Measurements from ENCODE around the gene TULP4.
"Not testable (repeated sequence)": the region's sequence is repeated elsewhere in the genome, so short reads cannot be mapped to it uniquely, and the experiment has no call there.

The TULP4 gene

DNA sequence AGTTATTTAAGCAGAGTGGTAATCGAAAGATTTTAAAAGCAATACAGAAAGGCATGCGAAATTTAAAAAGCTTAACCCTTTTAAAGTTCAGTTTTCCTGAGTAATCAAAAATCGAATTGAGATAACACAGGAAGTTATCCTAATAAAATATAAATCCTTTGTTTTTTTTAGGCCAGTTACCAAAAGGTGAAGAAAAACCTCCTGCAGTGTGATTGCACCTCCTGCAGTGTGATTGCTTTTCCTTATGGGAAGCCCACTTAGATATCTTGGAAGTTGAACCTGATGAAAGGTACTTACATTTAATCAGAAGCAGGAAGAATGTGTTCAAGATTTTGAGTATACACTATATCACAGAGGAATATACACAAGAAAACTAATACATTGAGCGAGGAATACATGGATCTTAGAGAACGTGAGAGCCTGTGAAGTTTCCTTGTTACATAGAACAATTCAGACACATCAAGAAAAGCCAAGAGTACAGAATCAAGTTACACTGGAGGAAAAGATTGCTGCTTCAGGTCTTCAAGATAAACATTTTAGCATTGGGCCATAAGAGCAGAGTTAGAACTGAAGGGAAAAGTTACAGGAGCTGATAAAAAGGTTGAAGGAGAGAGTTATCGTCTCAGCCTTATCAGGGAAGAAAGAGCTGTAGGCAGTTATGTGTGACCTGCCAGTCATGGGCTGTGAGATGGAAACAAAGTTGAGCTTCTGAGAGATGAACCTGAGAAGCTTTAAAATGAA, 240.0 kb downstream of the TULP4 start:
- WGBS (ENCODE audit: insufficient coverage, insufficient read length): no CpG with 5 or more reads among the region's 6 CpGs
- no peaks in the 10 kb centered on the region for H3K27me3 ChIP-seq (ENCODE audit: control insufficient read depth, insufficient read depth, low read length)
- no peak for DNase-seq (ENCODE audit: low read depth, low spot score)

DNA sequence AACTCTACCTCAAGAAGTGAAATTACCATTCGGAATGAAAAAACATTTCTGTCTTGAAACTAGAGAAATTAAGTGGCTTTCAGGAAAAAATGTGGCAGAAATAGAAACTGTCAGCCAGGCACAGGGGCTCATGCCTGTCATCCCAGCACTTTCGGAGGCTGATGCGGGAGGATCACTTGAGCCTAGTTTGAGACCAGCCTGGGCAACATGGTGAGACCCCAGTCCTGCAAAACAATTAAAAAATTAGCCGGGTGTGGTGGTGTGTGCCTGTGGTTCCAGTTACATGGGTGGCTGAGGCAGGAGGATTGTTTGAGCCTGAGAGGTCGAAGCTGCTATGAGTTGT, 240.5 kb downstream of the TULP4 start:
- no peak for DNase-seq (ENCODE audit: low read depth, low spot score)
- Histone ChIP-seq H3K36me3 (ENCODE audit: control insufficient read depth, insufficient read depth, low read length) (no peaks in the 10 kb centered on the region), H3K4me3 (ENCODE audit: low read length) (no peak overlapping the region), H3K27me3 (ENCODE audit: control insufficient read depth, insufficient read depth, low read length) (no peaks in the 10 kb centered on the region), H3K9me3 (ENCODE audit: control insufficient read depth, insufficient read depth, low read length) (no peaks in the 10 kb centered on the region), H3K4me1 (ENCODE audit: control insufficient read depth, insufficient read depth, low read length) (no peaks in the 10 kb centered on the region), H3K27ac (ENCODE audit: low read length) (no peak overlapping the region)
- WGBS (ENCODE audit: insufficient coverage, insufficient read length): no CpG with 5 or more reads among the region's 5 CpGs

More for the DNA sequence above, 240.0 kb downstream of the TULP4 start:
- no peaks in the 10 kb centered on the region for H3K36me3 ChIP-seq (ENCODE audit: control insufficient read depth, insufficient read depth, low read length)
- no peaks in the 10 kb centered on the region for H3K9me3 ChIP-seq (ENCODE audit: control insufficient read depth, insufficient read depth, low read length)
- no peak overlapping the region for H3K4me3 ChIP-seq (ENCODE audit: low read length)
- no peaks in the 10 kb centered on the region for H3K4me1 ChIP-seq (ENCODE audit: control insufficient read depth, insufficient read depth, low read length)
- H3K27ac ChIP-seq (ENCODE audit: low read length): no peak overlapping the region

- Histone ChIP-seq H3K27me3 (ENCODE audit: control insufficient read depth, insufficient read depth, low read length) (no peaks in the 10 kb centered on the region), H3K9me3 (ENCODE audit: control insufficient read depth, insufficient read depth, low read length) (no peaks in the 10 kb centered on the region), H3K27ac (ENCODE audit: low read length) (no peak overlapping the region), H3K4me3 (ENCODE audit: low read length) (no peak overlapping the region), H3K36me3 (ENCODE audit: control insufficient read depth, insufficient read depth, low read length) (no peaks in the 10 kb centered on the region), H3K4me1 (ENCODE audit: control insufficient read depth, insufficient read depth, low read length) (no peaks in the 10 kb centered on the region)
- no CpG with 5 or more reads among the region's 4 CpGs for WGBS (ENCODE audit: insufficient coverage, insufficient read length)
- DNase-seq (ENCODE audit: low read depth, low spot score): no peak
Observed at GRCh38 chr6:158554611-158555361, 242.5 kb downstream of the TULP4 start.

- no CpG with 5 or more reads among the region's 7 CpGs for WGBS (ENCODE audit: insufficient coverage, insufficient read length)
- H3K4me3 ChIP-seq (ENCODE audit: low read length): no peak overlapping the region
- no peaks in the 10 kb centered on the region for H3K27me3 ChIP-seq (ENCODE audit: control insufficient read depth, insufficient read depth, low read length)
- H3K9me3 ChIP-seq (ENCODE audit: control insufficient read depth, insufficient read depth, low read length): no peaks in the 10 kb centered on the region
- DNase-seq (ENCODE audit: low read depth, low spot score): no peak
- H3K4me1 ChIP-seq (ENCODE audit: control insufficient read depth, insufficient read depth, low read length): no peaks in the 10 kb centered on the region; the same call in 1 of the 2 replicates
- H3K36me3 ChIP-seq (ENCODE audit: control insufficient read depth, insufficient read depth, low read length): no peaks in the 10 kb centered on the region
- H3K27ac ChIP-seq (ENCODE audit: low read length): no peak overlapping the region
Observed at GRCh38 chr6:158556113-158556512, 243.8 kb downstream of the TULP4 start.

DNA sequence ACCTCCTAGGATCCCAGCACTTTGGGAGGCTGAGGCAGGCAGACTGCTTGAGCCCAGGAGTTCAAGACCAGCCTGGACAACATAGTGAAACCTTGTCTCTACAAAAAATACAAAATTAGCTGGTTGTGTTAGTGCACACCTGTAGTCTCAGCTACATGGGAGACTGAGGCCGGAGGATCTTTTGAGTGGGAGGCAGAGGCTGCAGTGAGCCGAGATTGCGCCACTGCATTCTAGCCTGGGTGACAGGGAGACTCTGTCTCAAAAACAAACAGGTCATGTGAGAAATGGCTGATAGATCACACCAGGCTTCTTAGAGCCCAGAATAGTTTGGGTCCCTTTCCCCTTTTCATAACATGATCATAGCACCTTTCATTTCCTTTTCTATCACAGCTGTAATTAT, 244.8 kb downstream of the TULP4 start:
- WGBS (ENCODE audit: insufficient coverage, insufficient read length): no CpG with 5 or more reads among the region's 3 CpGs
- DNase-seq (ENCODE audit: low read depth, low spot score); H3K36me3 ChIP-seq (ENCODE audit: control insufficient read depth, insufficient read depth, low read length); H3K27ac ChIP-seq (ENCODE audit: low read length); H3K9me3 ChIP-seq (ENCODE audit: control insufficient read depth, insufficient read depth, low read length); H3K4me1 ChIP-seq (ENCODE audit: control insufficient read depth, insufficient read depth, low read length); H3K4me3 ChIP-seq (ENCODE audit: low read length); H3K27me3 ChIP-seq (ENCODE audit: control insufficient read depth, insufficient read depth, low read length): not testable (repeated sequence)

- Histone ChIP-seq H3K27ac (ENCODE audit: low read length) (no peak overlapping the region), H3K36me3 (ENCODE audit: control insufficient read depth, insufficient read depth, low read length) (no peaks in the 10 kb centered on the region), H3K9me3 (ENCODE audit: control insufficient read depth, insufficient read depth, low read length) (no peaks in the 10 kb centered on the region), H3K27me3 (ENCODE audit: control insufficient read depth, insufficient read depth, low read length) (no peaks in the 10 kb centered on the region), H3K4me1 (ENCODE audit: control insufficient read depth, insufficient read depth, low read length) (no peaks in the 10 kb centered on the region; the same call in none of the 2 replicates), H3K4me3 (ENCODE audit: low read length) (no peak overlapping the region)
- no CpG with 5 or more reads among the region's 5 CpGs for WGBS (ENCODE audit: insufficient coverage, insufficient read length)
- no peak for DNase-seq (ENCODE audit: low read depth, low spot score)
Observed at GRCh38 chr6:158557927-158558326, 245.7 kb downstream of the TULP4 start.

GRCh38 chr6:158558415-158559306, 246.4 kb downstream of the TULP4 start:
- Histone ChIP-seq H3K4me1 (ENCODE audit: control insufficient read depth, insufficient read depth, low read length) (no peaks in the 10 kb centered on the region; the same call in none of the 2 replicates), H3K36me3 (ENCODE audit: control insufficient read depth, insufficient read depth, low read length) (no peaks in the 10 kb centered on the region), H3K27me3 (ENCODE audit: control insufficient read depth, insufficient read depth, low read length) (no peaks in the 10 kb centered on the region), H3K4me3 (ENCODE audit: low read length) (no peak overlapping the region), H3K27ac (ENCODE audit: low read length) (no peak overlapping the region), H3K9me3 (ENCODE audit: control insufficient read depth, insufficient read depth, low read length) (no peaks in the 10 kb centered on the region)
- DNase-seq (ENCODE audit: low read depth, low spot score): no peak
- WGBS (ENCODE audit: insufficient coverage, insufficient read length): no CpG with 5 or more reads among the region's 14 CpGs

GRCh38 chr6:158559338-158559894, 247.2 kb downstream of the TULP4 start:
- WGBS (ENCODE audit: insufficient coverage, insufficient read length): no CpG with 5 or more reads among the region's 14 CpGs
- Histone ChIP-seq H3K36me3 (ENCODE audit: control insufficient read depth, insufficient read depth, low read length) (no peaks in the 10 kb centered on the region; the same call in 1 of the 2 replicates), H3K27me3 (ENCODE audit: control insufficient read depth, insufficient read depth, low read length) (no peaks in the 10 kb centered on the region), H3K27ac (ENCODE audit: low read length) (no peak overlapping the region), H3K4me1 (ENCODE audit: control insufficient read depth, insufficient read depth, low read length) (no peaks in the 10 kb centered on the region; the same call in none of the 2 replicates), H3K4me3 (ENCODE audit: low read length) (peak overlapping the region; percentile 63; the same call in 1 of the 2 replicates), H3K9me3 (ENCODE audit: control insufficient read depth, insufficient read depth, low read length) (no peaks in the 10 kb centered on the region)
- DNase-seq (ENCODE audit: low read depth, low spot score): no peak

- Histone ChIP-seq H3K36me3 (ENCODE audit: control insufficient read depth, insufficient read depth, low read length) (no peaks in the 10 kb centered on the region; the same call in 1 of the 2 replicates), H3K27ac (ENCODE audit: low read length) (no peak within 1 kb of the TSS), H3K4me1 (ENCODE audit: control insufficient read depth, insufficient read depth, low read length) (peaks cover 1% of the 10 kb centered on the region), H3K27me3 (ENCODE audit: control insufficient read depth, insufficient read depth, low read length) (no peaks in the 10 kb centered on the region), H3K4me3 (ENCODE audit: low read length) (peak within 1 kb of the TSS; percentile 63), H3K9me3 (ENCODE audit: control insufficient read depth, insufficient read depth, low read length) (no peaks in the 10 kb centered on the region)
- no CpG with 5 or more reads among the region's 120 CpGs for WGBS (ENCODE audit: insufficient coverage, insufficient read length)
- no peak for DNase-seq (ENCODE audit: low read depth, low spot score)
Observed at GRCh38 chr6:158559895-158560835, 247.9 kb downstream of the TULP4 start, which contains the start of gene TMEM181. TSS of gene TMEM181 (plus strand) at chr6:158560091. CDS start at chr6:158560225, 134 bp downstream.

Data from iPS DF 6.9 (cell line).